Activated naive CD4-positive, alpha-beta T cell treated with Interleukin-2 at 50 U/mL for 16 hours (primary cell): ENCODE measurements around the gene CCDC13.

Experiments used
- DNase-seq: peaks from one replicate; pipeline ENCODE4 v3.0.0-alpha.2; 2020

CCDC13 gene

GRCh38 chr3:42749753-42750231 lies 23.3 kb downstream of the CCDC13 start:
- no peak for DNase-seq

GRCh38 chr3:42749025-42749752 lies 23.9 kb downstream of the CCDC13 start:
- no peak for DNase-seq

GRCh38 chr3:42747581-42747980 lies 25.5 kb downstream of the CCDC13 start:
- peak; percentile 31 for DNase-seq

- no peak for DNase-seq
These were observed 26.3 kb downstream of the CCDC13 start for GRCh38 chr3:42746455-42747450.

GRCh38 chr3:42745776-42746454 lies 27.1 kb downstream of the CCDC13 start:
- DNase-seq: no peak

- DNase-seq: no peak
These were observed 27.7 kb downstream of the CCDC13 start for GRCh38 chr3:42745291-42745745.

GRCh38 chr3:42743204-42743995 lies 29.7 kb downstream of the CCDC13 start:
- no peak for DNase-seq

GRCh38 chr3:42742688-42743087 lies 30.4 kb downstream of the CCDC13 start:
- DNase-seq: no peak

- DNase-seq: no peak
These were observed 30.8 kb downstream of the CCDC13 start for GRCh38 chr3:42742259-42742658.

- no peak for DNase-seq
These were observed 31.3 kb downstream of the CCDC13 start for GRCh38 chr3:42741796-42742195.

- no peak for DNase-seq
These were observed 33.5 kb downstream of the CCDC13 start for GRCh38 chr3:42739401-42740158.

- DNase-seq: no peak
These were observed 36.5 kb downstream of the CCDC13 start for GRCh38 chr3:42736531-42736930.

- no peak for DNase-seq
These were observed 37.0 kb downstream of the CCDC13 start for GRCh38 chr3:42736081-42736480.

- no peak for DNase-seq
These were observed 37.4 kb downstream of the CCDC13 start for GRCh38 chr3:42735615-42736014.

- DNase-seq: no peak
These were observed 38.0 kb downstream of the CCDC13 start for GRCh38 chr3:42735019-42735418.

- no peak for DNase-seq
These were observed 38.7 kb downstream of the CCDC13 start for GRCh38 chr3:42734263-42734860.

GRCh38 chr3:42733501-42734262 lies 39.4 kb downstream of the CCDC13 start:
- no peak for DNase-seq

GRCh38 chr3:42732829-42733459 lies 40.1 kb downstream of the CCDC13 start:
- DNase-seq: no peak

GRCh38 chr3:42732196-42732828 lies 40.7 kb downstream of the CCDC13 start:
- DNase-seq: no peak
